NCI-H2227 (cell line): ENCODE measurements around the gene LARP1B.
"Not testable (repeated sequence)": the region's sequence is repeated elsewhere in the genome, so short reads cannot be mapped to it uniquely, and the experiment has no call there.

Source experiments
- DNase-seq: peaks from one replicate; lab custom pipeline; 2025; ENCODE audit not compliant: unreplicated experiment; lab: John Stamatoyannopoulos, UW

The LARP1B gene

GRCh38 chr4:128220286-128221235 lies 159.4 kb downstream of the LARP1B start:
- DNase-seq = no peak

GRCh38 chr4:128221586-128221985 lies 160.5 kb downstream of the LARP1B start:
- no peak for DNase-seq

GRCh38 chr4:128225148-128225547 lies 164.0 kb downstream of the LARP1B start:
- DNase-seq = no peak

- no peak for DNase-seq
Observed at GRCh38 chr4:128227991-128228571, 167.0 kb downstream of the LARP1B start.

GRCh38 chr4:128228845-128229795 lies 168.0 kb downstream of the LARP1B start:
- peak; percentile 6 for DNase-seq

GRCh38 chr4:128232719-128233118 lies 171.6 kb downstream of the LARP1B start:
- DNase-seq = no peak

GRCh38 chr4:128234836-128235235 lies 173.7 kb downstream of the LARP1B start:
- no peak for DNase-seq

- DNase-seq = no peak
Observed at GRCh38 chr4:128241019-128241418, 179.9 kb downstream of the LARP1B start.

GRCh38 chr4:128241425-128241913 lies 180.4 kb downstream of the LARP1B start:
- DNase-seq = no peak

GRCh38 chr4:128241981-128242380 lies 180.9 kb downstream of the LARP1B start:
- DNase-seq = no peak

GRCh38 chr4:128242601-128243000 lies 181.5 kb downstream of the LARP1B start:
- no peak for DNase-seq

- DNase-seq = no peak
Observed at GRCh38 chr4:128244379-128244778, 183.3 kb downstream of the LARP1B start.

GRCh38 chr4:128245391-128245790 lies 184.3 kb downstream of the LARP1B start:
- DNase-seq = not testable (repeated sequence)

GRCh38 chr4:128247906-128248305 lies 186.8 kb downstream of the LARP1B start:
- no peak for DNase-seq

GRCh38 chr4:128249787-128250668 lies 188.9 kb downstream of the LARP1B start:
- DNase-seq = peak; percentile 2

- DNase-seq = no peak
Observed at GRCh38 chr4:128255906-128256305, 194.8 kb downstream of the LARP1B start.

- no peak for DNase-seq
Observed at GRCh38 chr4:128256539-128256938, 195.4 kb downstream of the LARP1B start.

- DNase-seq = not testable (repeated sequence)
Observed at GRCh38 chr4:128258166-128258565, 197.1 kb downstream of the LARP1B start.

- not testable (repeated sequence) for DNase-seq
Observed at GRCh38 chr4:128259889-128260288, 198.8 kb downstream of the LARP1B start.
